HUDEP-2 (cell line): ENCODE results near the gene SREBF2.

Experiments
- DNase-seq, 76 experiments: peaks; one replicate each; lab custom pipeline; 2025; ENCODE audit not compliant: unreplicated experiment in 76 of 76; lab: John Stamatoyannopoulos, UW

The SREBF2 gene

GRCh38 chr22:41832553-41833368 is at the start of gene SREBF2:
TSS of gene SREBF2 (plus strand) at chr22:41833105. CDS start at chr22:41833271, 166 bp downstream.
- DNase-seq, result peak; percentile 60 to 99 (median 99)

GRCh38 chr22:41787331-41787730 is 45.6 kb upstream of the SREBF2 start:
- DNase-seq, result no peak

- no peak for DNase-seq
Observed at GRCh38 chr22:41793871-41794270, 39.0 kb upstream of the SREBF2 start.

GRCh38 chr22:41798736-41799135 is 34.2 kb upstream of the SREBF2 start:
- DNase-seq, result no peak

- peak in 1 of 76 experiments; percentile 11 for DNase-seq
Observed at GRCh38 chr22:41799486-41800347, 33.2 kb upstream of the SREBF2 start.

GRCh38 chr22:41800348-41801146 is 32.4 kb upstream of the SREBF2 start, which contains the start of gene CCDC134:
TSS of gene CCDC134 (plus strand) at chr22:41800679. CDS start at chr22:41808891, 8,212 bp downstream.
- DNase-seq, result peak in 73 of 76 experiments; percentile 48 to 92 (median 84)

- no peak for DNase-seq
Observed at GRCh38 chr22:41801147-41801819, 31.6 kb upstream of the SREBF2 start.

GRCh38 chr22:41801886-41802285 is 31.0 kb upstream of the SREBF2 start:
- DNase-seq, result no peak

GRCh38 chr22:41805639-41806038 is 27.3 kb upstream of the SREBF2 start:
- DNase-seq, result no peak

- DNase-seq, result peak in 55 of 76 experiments; percentile 9 to 70 (median 40)
Observed at GRCh38 chr22:41808400-41808799, 24.5 kb upstream of the SREBF2 start.

GRCh38 chr22:41810022-41810421 is 22.9 kb upstream of the SREBF2 start:
- no peak for DNase-seq

GRCh38 chr22:41812805-41813545 is 19.9 kb upstream of the SREBF2 start:
- DNase-seq, result no peak

GRCh38 chr22:41813726-41814410 is 19.0 kb upstream of the SREBF2 start:
- peak in 1 of 76 experiments; percentile 5 for DNase-seq

GRCh38 chr22:41815716-41816115 is 17.2 kb upstream of the SREBF2 start:
- no peak for DNase-seq

GRCh38 chr22:41816241-41816640 is 16.7 kb upstream of the SREBF2 start:
- DNase-seq, result no peak

- no peak for DNase-seq
Observed at GRCh38 chr22:41816871-41817270, 16.0 kb upstream of the SREBF2 start.

GRCh38 chr22:41818011-41818410 is 14.9 kb upstream of the SREBF2 start:
- no peak for DNase-seq

- DNase-seq, result no peak
Observed at GRCh38 chr22:41818596-41818995, 14.3 kb upstream of the SREBF2 start.

- DNase-seq, result no peak
Observed at GRCh38 chr22:41819257-41819656, 13.6 kb upstream of the SREBF2 start.
